A673 (cell line): ENCODE results near the gene NCOR1.

Experiments used
- EZH2 ChIP-seq: fragments of 200-600 bp; sonication (generic); IDR thresholded peaks from 2 replicates; pipeline ENCODE4 v1.6.1; 2017; ENCODE audit warnings: borderline replicate concordance, low read depth, mild to moderate bottlenecking, mixed read lengths, antibody characterized with exemption, low read length; ENCODE audit not compliant: poor library complexity, severe bottlenecking
- TF ChIP-seq, protein P1 (sequence below): fragments of 300-800, 200-600 bp; sonication (generic); conservative IDR thresholded peaks from 2 replicates; pipeline ENCODE4 v1.5.1; 2017; ENCODE audit warnings: low read depth, mild to moderate bottlenecking, antibody characterized with exemption, low read length, moderate library complexity, mixed read lengths

DNA sequence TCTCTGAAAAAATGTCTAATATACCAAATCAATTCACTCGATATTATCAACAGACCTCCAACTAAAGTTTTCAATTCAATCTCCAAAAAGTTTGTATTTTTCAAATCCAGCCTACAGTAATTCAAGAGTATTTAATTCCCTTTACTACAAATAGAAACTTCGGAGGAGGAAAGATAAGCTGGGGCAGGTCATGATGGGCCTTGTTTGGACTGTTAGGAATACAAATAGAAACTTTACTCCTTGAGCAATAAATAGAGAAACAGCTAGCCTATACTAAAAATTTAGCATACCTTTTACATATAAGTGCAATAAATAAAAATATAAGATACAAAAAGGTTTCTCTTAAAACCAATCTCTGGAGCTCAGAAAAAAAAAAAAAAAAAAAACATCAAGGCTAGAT, 98.2 kb downstream of the NCOR1 start:
- TF ChIP-seq, protein P1, sequence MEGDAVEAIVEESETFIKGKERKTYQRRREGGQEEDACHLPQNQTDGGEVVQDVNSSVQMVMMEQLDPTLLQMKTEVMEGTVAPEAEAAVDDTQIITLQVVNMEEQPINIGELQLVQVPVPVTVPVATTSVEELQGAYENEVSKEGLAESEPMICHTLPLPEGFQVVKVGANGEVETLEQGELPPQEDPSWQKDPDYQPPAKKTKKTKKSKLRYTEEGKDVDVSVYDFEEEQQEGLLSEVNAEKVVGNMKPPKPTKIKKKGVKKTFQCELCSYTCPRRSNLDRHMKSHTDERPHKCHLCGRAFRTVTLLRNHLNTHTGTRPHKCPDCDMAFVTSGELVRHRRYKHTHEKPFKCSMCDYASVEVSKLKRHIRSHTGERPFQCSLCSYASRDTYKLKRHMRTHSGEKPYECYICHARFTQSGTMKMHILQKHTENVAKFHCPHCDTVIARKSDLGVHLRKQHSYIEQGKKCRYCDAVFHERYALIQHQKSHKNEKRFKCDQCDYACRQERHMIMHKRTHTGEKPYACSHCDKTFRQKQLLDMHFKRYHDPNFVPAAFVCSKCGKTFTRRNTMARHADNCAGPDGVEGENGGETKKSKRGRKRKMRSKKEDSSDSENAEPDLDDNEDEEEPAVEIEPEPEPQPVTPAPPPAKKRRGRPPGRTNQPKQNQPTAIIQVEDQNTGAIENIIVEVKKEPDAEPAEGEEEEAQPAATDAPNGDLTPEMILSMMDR: no peak
- no peak for TF ChIP-seq EZH2
